ENCODE data around the gene OLFML1. TPM values are rescaled to one million over a fixed set of nuclear protein-coding genes. Genes with fewer than 3 reads are reported as not detected.

OLFML1 gene
- polyA plus RNA-seq, 4 donors: 31.5 to 220 (median 47.8) TPM

GRCh38 chr11:7555052-7555699 is 69.9 kb downstream of the OLFML1 start:
- no peak for DNase-seq (ENCODE audit: low read depth in 4 of 4, low spot score in 3 of 4)

DNA sequence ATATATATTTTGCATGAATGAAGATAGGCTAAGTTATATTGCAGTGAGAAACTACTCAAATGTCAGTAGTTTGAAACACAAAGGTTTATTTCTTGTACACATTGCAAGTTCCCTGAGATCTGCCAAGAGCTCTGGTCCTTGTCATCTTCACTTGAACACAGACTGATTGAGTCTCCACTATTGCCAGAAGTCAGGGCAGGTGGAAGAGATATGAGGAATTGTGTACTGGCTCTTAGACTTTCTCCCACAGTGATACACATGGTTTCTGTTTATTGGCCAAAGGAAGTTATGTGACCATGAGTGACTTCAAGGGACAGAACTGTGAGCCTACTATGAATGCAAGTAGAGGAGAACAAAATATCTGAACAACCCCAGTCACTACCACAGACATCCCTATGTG is 72.7 kb downstream of the OLFML1 start:
- DNase-seq (ENCODE audit: low read depth in 4 of 4, low spot score in 3 of 4): no peak

- no peak for DNase-seq (ENCODE audit: low read depth in 4 of 4, low spot score in 3 of 4)
Measured at GRCh38 chr11:7559398-7560283, 74.3 kb downstream of the OLFML1 start.

Other genes with a start within 250 kb of the OLFML1 start
- 1 to 10 TPM in 3 of 4 donors, under 1 TPM in 1; 0.49 to 4.9 (median 4.6) TPM for gene SYT9, start 233.6 kb upstream of the OLFML1 start, polyA plus RNA-seq (ENCODE audit: insufficient read length in 4 of 4)
- gene PPFIBP2, start 28.5 kb downstream of the OLFML1 start, polyA plus RNA-seq (ENCODE audit: insufficient read length in 4 of 4): 10 to 100 TPM; 10.1 to 78.7 (median 59.0) TPM
- 10 to 100 TPM; 11.7 to 31.0 (median 27.5) TPM for gene CYB5R2, start 188.0 kb downstream of the OLFML1 start, polyA plus RNA-seq (ENCODE audit: insufficient read length in 4 of 4)
- 1 to 10 TPM in 3 of 4 donors, not detected in 1; 4.6 to 7.7 (median 6.1) TPM for gene OVCH2, start 221.0 kb downstream of the OLFML1 start, polyA plus RNA-seq (ENCODE audit: insufficient read length in 4 of 4)